ENCODE data around the gene CACNA1C.

- no peak for TF ChIP-seq CTCF (IDR thresholded peaks at IDR 0.05)
- no peak for TF ChIP-seq EZH2 (IDR thresholded peaks at IDR 0.05; ENCODE audit: borderline replicate concordance, insufficient read depth, low read depth, low read length, poor library complexity, severe bottlenecking)
These were observed 253.9 kb downstream of the CACNA1C start for GRCh38 chr12:2306735-2307134.

Data from B cell (primary cell).